ENCODE data around the gene MTCH1. TPM values are rescaled to one million over a fixed set of nuclear protein-coding genes. Genes with fewer than 3 reads are reported as not detected.
A peak's percentile ranks its signal among the peaks of the same experiment; 100 is the strongest.

Gene MTCH1
- total and polyA plus RNA-seq, 3 donors from 2014 or later: 157 to 316 (median 227) TPM

DNA sequence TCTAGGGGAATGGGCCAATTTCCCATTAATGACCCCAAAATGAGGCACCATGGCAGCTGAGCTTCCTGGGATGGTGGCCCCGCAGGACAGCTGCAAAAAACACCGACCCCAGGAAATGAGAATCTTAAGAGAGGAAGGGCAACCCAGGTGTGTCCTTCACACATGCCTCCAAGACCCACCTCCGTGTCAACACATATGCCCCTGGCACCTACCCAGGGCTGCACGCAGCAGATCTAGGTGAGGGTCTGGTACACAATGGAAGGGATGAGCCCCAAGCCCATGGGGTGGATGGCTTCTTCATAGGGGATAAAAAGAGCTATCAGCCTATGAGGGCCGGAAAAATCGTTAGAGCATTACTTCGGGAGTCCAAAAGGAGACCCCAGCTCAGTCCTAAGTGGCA lies 9.5 kb downstream of the MTCH1 start:
- H3K36me3 ChIP-seq (ENCODE audit: low read depth, missing control alignments): no peaks in the 10 kb centered on the region

DNA sequence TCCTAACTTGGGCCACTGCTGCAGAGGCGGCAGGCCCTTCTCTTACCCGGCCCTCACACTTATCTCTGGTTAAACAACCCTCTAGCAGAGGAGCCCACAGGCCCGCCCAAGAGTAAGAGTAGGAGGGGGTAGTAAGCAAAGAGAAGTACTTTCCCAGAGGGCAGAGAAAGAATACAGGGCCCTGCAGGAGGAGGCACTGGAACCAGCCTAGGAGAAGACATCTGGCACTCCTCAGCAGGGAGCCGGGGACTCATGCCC lies 10.1 kb downstream of the MTCH1 start:
- WGBS, 2 donors: 90 to 94% methylated on average over 4 of the region's 4 CpGs
- Histone ChIP-seq H3K27me3 (no peaks in the 10 kb centered on the region), H3K4me3 (no peak overlapping the region), H3K4me1 (peaks cover 27% of the 10 kb centered on the region), H3K9me3 (no peaks in the 10 kb centered on the region), H3K36me3 (ENCODE audit: low read depth, missing control alignments) (no peaks in the 10 kb centered on the region), H3K27ac (peak overlapping the region; percentile 2 to 9)
- TF ChIP-seq, protein P1, sequence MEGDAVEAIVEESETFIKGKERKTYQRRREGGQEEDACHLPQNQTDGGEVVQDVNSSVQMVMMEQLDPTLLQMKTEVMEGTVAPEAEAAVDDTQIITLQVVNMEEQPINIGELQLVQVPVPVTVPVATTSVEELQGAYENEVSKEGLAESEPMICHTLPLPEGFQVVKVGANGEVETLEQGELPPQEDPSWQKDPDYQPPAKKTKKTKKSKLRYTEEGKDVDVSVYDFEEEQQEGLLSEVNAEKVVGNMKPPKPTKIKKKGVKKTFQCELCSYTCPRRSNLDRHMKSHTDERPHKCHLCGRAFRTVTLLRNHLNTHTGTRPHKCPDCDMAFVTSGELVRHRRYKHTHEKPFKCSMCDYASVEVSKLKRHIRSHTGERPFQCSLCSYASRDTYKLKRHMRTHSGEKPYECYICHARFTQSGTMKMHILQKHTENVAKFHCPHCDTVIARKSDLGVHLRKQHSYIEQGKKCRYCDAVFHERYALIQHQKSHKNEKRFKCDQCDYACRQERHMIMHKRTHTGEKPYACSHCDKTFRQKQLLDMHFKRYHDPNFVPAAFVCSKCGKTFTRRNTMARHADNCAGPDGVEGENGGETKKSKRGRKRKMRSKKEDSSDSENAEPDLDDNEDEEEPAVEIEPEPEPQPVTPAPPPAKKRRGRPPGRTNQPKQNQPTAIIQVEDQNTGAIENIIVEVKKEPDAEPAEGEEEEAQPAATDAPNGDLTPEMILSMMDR (IDR thresholded peaks at IDR 0.05): no peak
- TF ChIP-seq POLR2A (IDR thresholded peaks at IDR 0.05): no peak
- intact Hi-C loops (cut with DNase I; ENCODE audit: low total_unique reads): loop anchor here (5.0 kb wide), 1 partner anchor 209 kb away; no protein-coding TSS in a partner anchor
- DNase-seq: no peak

More for the DNA sequence above, 9.5 kb downstream of the MTCH1 start:
- Histone ChIP-seq H3K4me3 (no peak overlapping the region), H3K9me3 (no peaks in the 10 kb centered on the region), H3K4me1 (peaks cover 32% of the 10 kb centered on the region), H3K27me3 (no peaks in the 10 kb centered on the region), H3K27ac (peak overlapping the region; percentile 2 to 9)
- intact Hi-C loops (cut with DNase I; ENCODE audit: low total_unique reads): loop anchor here (5.0 kb wide), 1 partner anchor 209 kb away; no protein-coding TSS in a partner anchor
- DNase-seq: no peak
- 95 to 100% methylated on average over 3 to 7 of the region's 7 CpGs for WGBS, 2 donors
- no peak for TF ChIP-seq POLR2A (IDR thresholded peaks at IDR 0.05)
- TF ChIP-seq, protein P1 (IDR thresholded peaks at IDR 0.05): no peak

DNA sequence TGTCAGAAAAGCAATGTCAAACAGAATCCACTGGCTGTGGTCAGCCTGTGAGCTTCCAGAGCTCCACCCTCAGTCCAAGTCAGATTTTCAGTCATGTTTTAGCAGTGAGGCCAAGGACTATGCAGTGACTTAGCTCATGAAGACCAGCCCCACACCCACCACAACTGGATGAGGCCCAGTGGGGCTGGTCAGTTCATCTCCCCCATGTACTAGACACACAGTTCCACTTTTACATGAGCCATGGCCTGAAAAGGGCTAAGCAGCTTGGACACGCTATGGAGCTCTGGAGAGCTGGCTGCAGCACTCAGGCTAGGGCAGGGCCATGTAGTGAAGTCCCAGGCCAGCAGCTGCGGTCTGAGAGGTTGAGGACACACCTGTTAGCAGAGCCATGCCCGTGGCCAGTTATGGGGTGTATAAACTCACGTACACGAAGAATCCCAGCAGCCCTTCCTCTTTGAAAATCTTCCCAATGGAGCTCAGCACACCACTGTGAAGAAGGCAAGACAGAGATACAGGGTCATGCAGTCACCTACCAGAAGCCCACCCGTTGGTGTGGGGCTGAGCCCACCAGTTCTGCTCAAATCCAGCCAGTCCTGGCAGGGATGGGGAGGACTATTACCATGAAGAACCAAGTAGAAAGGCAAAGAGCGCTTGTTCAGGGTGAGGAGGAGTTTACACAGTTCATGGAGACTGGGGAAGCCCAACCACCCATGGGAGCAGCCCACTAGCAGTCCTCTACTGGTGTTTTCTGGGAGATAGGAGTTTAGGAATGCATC lies 10.6 kb downstream of the MTCH1 start:
- no peaks in the 10 kb centered on the region for H3K27me3 ChIP-seq
- TF ChIP-seq, protein P1 (IDR thresholded peaks at IDR 0.05): no peak
- no peak overlapping the region for H3K4me3 ChIP-seq
- WGBS, 2 donors: 81 to 83% methylated on average over 7 of the region's 7 CpGs
- no peak for DNase-seq
- intact Hi-C loops (cut with DNase I; ENCODE audit: low total_unique reads): loop anchor here (5.0 kb wide), 1 partner anchor 208 kb away; no protein-coding TSS in a partner anchor
- no peaks in the 10 kb centered on the region for H3K9me3 ChIP-seq
- no peaks in the 10 kb centered on the region for H3K36me3 ChIP-seq (ENCODE audit: low read depth, missing control alignments)
- H3K27ac ChIP-seq: peak overlapping the region; percentile 2 to 9
- H3K4me1 ChIP-seq: peaks cover 22% of the 10 kb centered on the region

DNA sequence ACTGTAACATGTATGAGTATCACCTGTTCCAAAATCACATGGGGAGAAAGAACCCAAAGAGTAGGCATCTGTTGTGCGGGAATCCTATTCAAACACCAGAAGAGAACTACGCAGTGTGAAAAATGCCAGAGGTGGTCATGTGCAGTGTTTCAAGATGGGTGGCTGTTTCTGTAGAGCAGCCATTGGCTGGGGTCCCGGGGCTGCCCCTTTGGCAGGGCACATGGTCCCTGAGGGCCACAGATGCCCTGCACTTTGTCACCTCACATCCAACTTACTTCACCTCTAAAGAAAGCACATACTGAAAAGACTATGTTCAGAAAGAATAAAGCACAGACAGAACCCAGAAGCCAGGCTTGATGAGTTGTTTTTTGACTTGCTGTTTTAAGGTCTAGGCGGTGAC lies 12.3 kb downstream of the MTCH1 start:
- intact Hi-C loops (cut with DNase I; ENCODE audit: low total_unique reads): no loop called here
- Histone ChIP-seq H3K4me1 (peaks cover 12% of the 10 kb centered on the region), H3K27ac (peak overlapping the region in 1 of 2 donors; percentile 68), H3K27me3 (no peaks in the 10 kb centered on the region), H3K36me3 (ENCODE audit: low read depth, missing control alignments) (no peaks in the 10 kb centered on the region), H3K4me3 (no peak overlapping the region), H3K9me3 (no peaks in the 10 kb centered on the region)
- no peak for DNase-seq
- no peak for TF ChIP-seq POLR2A (IDR thresholded peaks at IDR 0.05)
- TF ChIP-seq, protein P1 (IDR thresholded peaks at IDR 0.05): no peak
- 79 to 82% methylated on average over 4 of the region's 4 CpGs for WGBS, 2 donors

DNA sequence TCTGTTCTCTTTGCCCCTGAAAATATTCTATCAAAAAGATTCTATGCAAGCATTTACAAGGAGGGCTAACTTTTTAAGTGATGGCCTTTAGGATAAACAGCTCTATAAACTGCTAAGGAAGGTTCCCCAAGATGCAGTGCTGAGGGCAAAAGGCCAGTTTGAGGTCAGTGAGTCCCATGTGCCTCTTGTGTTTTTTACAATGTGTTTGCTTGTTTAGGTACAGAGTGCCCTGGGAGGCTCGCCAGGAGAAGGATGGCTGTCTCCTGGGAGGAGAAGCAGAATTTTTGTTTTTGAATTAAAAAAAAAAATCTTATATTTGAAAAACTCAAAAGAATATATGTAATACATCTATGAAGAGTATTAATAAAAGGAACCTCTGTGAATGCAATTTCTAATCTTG lies 12.8 kb downstream of the MTCH1 start:
- Histone ChIP-seq H3K27ac (peak overlapping the region in 1 of 2 donors; percentile 68), H3K27me3 (no peaks in the 10 kb centered on the region), H3K9me3 (no peaks in the 10 kb centered on the region), H3K36me3 (ENCODE audit: low read depth, missing control alignments) (no peaks in the 10 kb centered on the region), H3K4me3 (no peak overlapping the region), H3K4me1 (peaks cover 9% of the 10 kb centered on the region)
- WGBS, 2 donors: 30 to 61% methylated on average over 1 of the region's 1 CpG
- TF ChIP-seq, protein P1 (IDR thresholded peaks at IDR 0.05): no peak
- no peak for TF ChIP-seq POLR2A (IDR thresholded peaks at IDR 0.05)
- DNase-seq: no peak
- intact Hi-C loops (cut with DNase I; ENCODE audit: low total_unique reads): no loop called here
